Lung (tissue), 12 donors: ENCODE measurements around the gene NARF. TPM values are rescaled to one million over a fixed set of nuclear protein-coding genes. Genes with fewer than 3 reads are reported as not detected.

ENCODE experiments used
- ATAC-seq: fragments of 200-7000 bp; cut with Tn5 transposase; one replicate; pipeline ENCODE4 v1.9.1; 2020; ENCODE audit warnings: moderate number of reproducible peaks; ENCODE audit not compliant: insufficient read depth, low FRiP score
- DNase-seq, 3 donors: peaks; one replicate each; pipeline ENCODE4 v3.0.0-alpha.2; 2013 to 2017
- H3K27ac ChIP-seq, 2 donors: one replicate each; pipeline ENCODE4 v1.5.1; 2013; ENCODE audit warnings: mild to moderate bottlenecking in 2 of 2, moderate library complexity in 2 of 2, control low read depth in 1 of 2, inconsistent platforms in 1 of 2, low read depth in 1 of 2, low read length in 1 of 2
- H3K27me3 ChIP-seq, 3 donors: one replicate each; pipeline ENCODE4 v1.5.1; 2013; ENCODE audit warnings: low read length in 2 of 3; ENCODE audit not compliant: control insufficient read depth in 3 of 3, insufficient read depth in 3 of 3
- H3K36me3 ChIP-seq, 4 donors: one replicate each; pipeline ENCODE4 v1.5.1; 2013; ENCODE audit warnings: low read length in 4 of 4, mild to moderate bottlenecking in 1 of 4, moderate library complexity in 1 of 4; ENCODE audit not compliant: control insufficient read depth in 4 of 4, insufficient read depth in 4 of 4
- H3K4me1 ChIP-seq, 5 donors: one replicate each; pipeline ENCODE4 v1.5.1; 2013; ENCODE audit warnings: low read length in 5 of 5, mild to moderate bottlenecking in 2 of 5, moderate library complexity in 1 of 5; ENCODE audit not compliant: control insufficient read depth in 5 of 5, insufficient read depth in 5 of 5
- H3K4me3 ChIP-seq: one replicate; pipeline ENCODE4 v1.5.1; 2013; ENCODE audit warnings: mild to moderate bottlenecking, control low read depth, moderate library complexity
- H3K9ac ChIP-seq, 2 donors: one replicate each; pipeline ENCODE4 v1.5.1; 2013; ENCODE audit warnings: low read length in 2 of 2, control low read depth in 1 of 2; ENCODE audit not compliant: insufficient read depth in 1 of 2
- H3K9me3 ChIP-seq, 4 donors: one replicate each; pipeline ENCODE4 v1.5.1; 2013; ENCODE audit warnings: low read length in 3 of 4, mild to moderate bottlenecking in 1 of 4, moderate library complexity in 1 of 4; ENCODE audit not compliant: control insufficient read depth in 4 of 4, insufficient read depth in 3 of 4
- CTCF ChIP-seq: IDR thresholded peaks from 2 replicates; pipeline ENCODE4 v1.5.1; 2012; ENCODE audit warnings: mild to moderate bottlenecking; ENCODE audit errors: control extremely low read depth, extremely low read depth
- WGBS, 2 donors: extraction: QIAGEN DNeasy Blood & Tissue Kit; methylation state at CpG; one replicate each; pipeline ENCODE4 v1.1.7; 2013; 5-methylcytosine and 5-hydroxymethylcytosine counted together
- polyA plus RNA-seq, 2 donors: library from polyadenylated mRNA; stranded (reverse); fragments of 200-250 nt; gene quantifications; one replicate each; pipeline ENCODE4 v1.2.1, GENCODE V29; 2013
- total RNA-seq, 2 donors: library from RNA; depleted of rRNA in 1 of 2; stranded (reverse); fragments of >200 nt in 1 of 2; gene quantifications; one replicate each; pipeline ENCODE4 v1.2.1, GENCODE V29; 2014 to 2021
- donor health status: control.
- donor health status: control.
- donor health status: Bipolar disorder and iron deficiency.
- donor health status: healthy.
- donor health status: DM: yes; HTN: yes; CAD: no.

Gene NARF
- total and polyA plus RNA-seq, 4 donors = 54.7 to 60.1 (median 58.7) TPM

GRCh38 chr17:82524540-82524939 lies 66.0 kb downstream of the NARF start:
- ATAC-seq (no peak), DNase-seq (peak; percentile 48 to 77 (median 70))
- Histone ChIP-seq H3K4me3 (no peak overlapping the region), H3K4me1 (peaks cover 0 to 18% (median 7%) of the 10 kb centered on the region in 5 donors), H3K27me3 (no peaks in the 10 kb centered on the region), H3K27ac (peak overlapping the region in 1 of 2 donors; percentile 11), H3K9me3 (no peaks in the 10 kb centered on the region), H3K36me3 (peaks cover 0 to 2% (median 0%) of the 10 kb centered on the region in 4 donors), H3K9ac (no peak overlapping the region)
- 37 to 44% methylated on average over 4 of the region's 4 CpGs for WGBS, 2 donors
- no peak for TF ChIP-seq CTCF

- H3K4me3 ChIP-seq = no peak overlapping the region
- H3K27ac ChIP-seq = no peak overlapping the region
- no peak for TF ChIP-seq CTCF
- WGBS, 2 donors = 65 to 74% methylated on average over 4 of the region's 4 CpGs
- no peaks in the 10 kb centered on the region for H3K27me3 ChIP-seq
- peaks cover 0 to 2% (median 0%) of the 10 kb centered on the region in 4 donors for H3K36me3 ChIP-seq
- DNase-seq (no peak), ATAC-seq (no peak)
- H3K9me3 ChIP-seq = no peaks in the 10 kb centered on the region
- no peak overlapping the region for H3K9ac ChIP-seq
- H3K4me1 ChIP-seq = peaks cover under 1 to 17% (median 7%) of the 10 kb centered on the region in 5 donors
Observed at GRCh38 chr17:82525712-82526111, 67.2 kb downstream of the NARF start.

- Histone ChIP-seq H3K36me3 (peaks cover 0 to 2% (median 0%) of the 10 kb centered on the region in 4 donors), H3K9ac (no peak overlapping the region), H3K27me3 (no peaks in the 10 kb centered on the region), H3K9me3 (peaks cover 0 to 1% (median 0%) of the 10 kb centered on the region in 4 donors), H3K27ac (peak overlapping the region in 1 of 2 donors; percentile 28), H3K4me1 (peaks cover 2 to 19% (median 13%) of the 10 kb centered on the region in 5 donors), H3K4me3 (no peak overlapping the region)
- ATAC-seq = no peak
- 76 to 83% methylated on average over 8 of the region's 8 CpGs for WGBS, 2 donors
- DNase-seq = no peak
- TF ChIP-seq CTCF = no peak
Observed at GRCh38 chr17:82527898-82528297, 69.4 kb downstream of the NARF start.
